Fibroblast of the conjunctiva (primary cell): ENCODE data around the gene C7orf33.

Experiments
- DNase-seq: peaks from one replicate; pipeline ENCODE4 v3.0.0-alpha.2; 2010; ENCODE audit warnings: low read depth

Gene C7orf33

DNA sequence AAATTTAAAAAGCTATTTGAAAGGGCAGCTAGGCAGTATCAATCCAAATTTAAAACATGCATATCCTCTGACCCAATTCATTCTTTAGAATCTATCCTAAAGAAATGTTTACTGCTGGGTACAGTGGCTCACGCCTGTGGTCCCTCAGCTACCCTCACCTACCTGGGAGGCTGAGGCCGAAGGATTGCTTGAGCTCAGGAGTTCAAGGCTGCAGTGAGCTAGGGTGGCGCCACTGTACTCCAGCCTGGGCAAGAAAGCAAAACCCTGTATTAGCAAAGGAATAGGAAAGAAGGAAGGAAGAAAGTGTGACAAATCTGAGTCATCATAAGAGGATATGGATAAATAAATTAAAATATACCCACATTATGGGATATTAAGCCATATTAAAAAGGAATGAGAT lies 36.3 kb downstream of the C7orf33 start:
- no peak for DNase-seq

DNA sequence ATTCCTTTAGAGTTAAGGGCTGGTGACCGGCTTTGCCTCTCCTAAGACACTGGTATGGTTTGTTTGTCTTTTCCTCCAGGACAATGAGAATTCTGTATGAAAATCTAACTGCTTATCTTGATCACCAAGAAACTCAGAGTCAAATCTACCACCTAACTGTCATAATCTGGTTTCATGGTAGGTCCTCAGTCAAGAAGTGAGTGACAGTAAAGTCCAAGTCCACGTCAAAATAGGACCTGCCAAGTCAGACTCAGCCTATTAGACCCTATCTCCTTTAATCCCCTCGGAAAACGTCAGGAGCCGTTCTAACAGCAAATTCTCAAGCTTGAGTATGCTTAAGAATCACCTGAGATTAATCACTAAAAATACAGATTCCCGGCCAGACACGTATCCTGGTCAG lies 37.4 kb downstream of the C7orf33 start:
- DNase-seq = no peak

DNA sequence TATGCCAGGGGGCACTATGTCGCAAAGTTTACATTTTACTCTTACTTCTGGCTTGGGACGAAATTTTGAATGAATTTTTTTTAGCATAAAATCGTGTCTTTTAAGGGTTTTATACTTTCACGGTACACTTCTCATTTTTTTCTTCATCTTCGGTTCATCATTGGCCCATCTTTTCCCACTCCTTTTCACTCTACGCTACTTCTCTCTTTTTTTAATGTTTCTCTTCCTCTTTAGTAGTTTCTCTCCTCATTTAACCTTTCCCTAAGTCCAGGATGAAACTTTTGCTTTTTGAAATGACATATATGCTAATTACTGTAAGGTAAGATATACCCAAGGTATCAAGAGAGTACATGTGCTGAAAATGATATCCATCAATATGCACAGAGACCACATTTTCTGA lies 39.5 kb downstream of the C7orf33 start:
- no peak for DNase-seq

DNA sequence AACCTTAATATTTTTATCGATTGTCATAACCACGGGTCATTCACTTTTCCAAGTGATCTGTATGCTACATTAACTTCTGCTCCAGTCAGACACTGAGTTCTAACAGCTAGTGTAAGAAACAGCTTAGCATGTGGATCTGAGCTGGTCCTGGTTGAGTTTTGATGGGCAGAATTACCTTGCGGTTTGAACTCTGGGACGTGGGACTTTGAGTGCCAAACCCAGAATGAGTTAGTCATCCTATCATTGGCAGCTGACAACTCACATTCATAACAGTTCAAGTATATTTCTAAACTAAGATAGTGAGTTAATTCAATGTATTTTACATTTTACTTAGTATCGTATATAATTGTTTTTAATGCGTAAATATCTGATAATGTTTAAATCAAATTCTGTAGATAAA lies 43.2 kb downstream of the C7orf33 start:
- no peak for DNase-seq

DNA sequence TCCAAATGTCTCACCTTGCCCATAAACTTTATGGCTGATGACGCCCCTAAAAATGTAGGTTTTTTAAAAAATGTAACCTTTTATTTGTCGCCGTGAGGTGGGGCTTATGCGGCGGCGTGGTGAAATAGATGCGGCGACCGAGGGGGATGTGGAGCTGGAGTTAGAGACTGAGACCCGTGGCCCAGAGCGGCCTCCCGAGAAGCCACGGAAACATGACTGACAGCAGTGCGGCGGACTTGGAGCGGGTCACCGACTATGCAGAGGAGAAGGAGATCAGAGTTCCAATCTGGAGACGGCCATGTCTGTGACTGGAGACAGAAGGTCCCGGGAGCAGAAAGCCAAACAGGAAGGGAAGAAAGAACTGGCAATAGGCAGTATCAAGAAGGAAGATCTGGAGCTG lies 46.5 kb downstream of the C7orf33 start:
- DNase-seq = no peak

DNA sequence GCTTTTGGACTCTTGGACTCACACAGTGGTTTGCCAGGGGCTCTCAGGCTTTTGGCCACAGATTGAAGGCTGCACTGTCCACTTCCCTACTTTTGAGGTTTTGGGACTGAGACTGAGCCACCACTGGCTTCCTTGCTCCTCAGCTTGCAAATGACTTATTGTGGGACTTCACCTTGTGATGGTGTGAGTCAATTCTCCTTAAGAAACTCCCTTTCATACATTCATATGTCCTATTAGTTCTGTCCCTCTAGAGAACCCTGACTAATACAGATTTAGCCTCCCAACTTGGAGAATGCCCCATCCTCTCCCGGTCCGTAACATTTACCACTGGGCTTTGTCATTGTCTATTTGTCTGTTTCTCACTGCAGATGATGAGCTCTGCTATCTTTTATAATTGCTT lies 55.3 kb downstream of the C7orf33 start:
- DNase-seq = no peak

DNA sequence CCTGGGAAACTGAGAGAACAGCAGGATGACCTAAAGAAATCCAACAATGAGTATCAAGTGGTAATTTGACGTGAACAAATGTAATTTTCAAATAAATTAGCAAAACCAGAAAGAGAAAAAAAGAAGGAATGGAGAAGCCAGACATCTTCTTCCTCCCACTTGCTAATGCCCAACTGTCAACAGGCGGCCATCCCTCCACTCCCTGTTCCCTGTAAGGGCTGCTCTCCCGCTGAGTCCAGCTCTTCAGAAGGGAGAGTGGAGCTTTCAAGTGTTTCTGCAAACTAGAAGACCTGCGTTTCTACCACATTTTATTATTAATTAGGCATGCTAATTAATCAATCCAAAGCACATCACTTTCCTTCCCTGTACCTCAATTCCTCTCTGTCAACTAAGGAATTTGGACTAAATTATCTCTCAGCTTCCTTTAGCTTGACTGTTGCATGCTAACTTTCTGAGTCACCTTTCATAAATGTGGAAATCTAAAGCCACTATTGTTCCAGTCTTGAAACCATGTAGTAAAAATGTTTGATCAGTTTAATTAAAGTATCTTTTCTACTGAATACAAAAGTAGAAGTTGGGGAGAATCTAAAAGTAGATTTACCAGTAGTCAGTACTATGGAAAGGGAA lies 59.8 kb downstream of the C7orf33 start:
- DNase-seq = no peak

DNA sequence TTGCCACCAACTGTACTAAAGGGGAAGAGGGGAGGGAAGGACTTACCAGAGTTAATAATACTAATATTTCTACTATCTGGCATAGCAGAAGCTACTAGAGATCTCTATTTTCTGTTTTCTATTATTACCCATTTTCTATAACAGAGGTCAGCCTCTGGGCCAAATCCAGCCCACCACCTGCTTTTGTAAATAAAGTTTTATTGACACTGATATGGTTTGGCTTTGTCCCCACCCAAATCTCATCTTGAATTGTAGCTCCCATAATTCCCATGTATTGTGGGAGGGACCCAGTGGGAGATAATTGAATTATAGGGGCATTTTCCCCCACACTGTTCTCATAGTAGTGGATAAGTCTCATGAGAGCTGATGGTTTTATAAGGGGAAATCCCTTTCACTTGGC lies 62.2 kb downstream of the C7orf33 start:
- DNase-seq = no peak

DNA sequence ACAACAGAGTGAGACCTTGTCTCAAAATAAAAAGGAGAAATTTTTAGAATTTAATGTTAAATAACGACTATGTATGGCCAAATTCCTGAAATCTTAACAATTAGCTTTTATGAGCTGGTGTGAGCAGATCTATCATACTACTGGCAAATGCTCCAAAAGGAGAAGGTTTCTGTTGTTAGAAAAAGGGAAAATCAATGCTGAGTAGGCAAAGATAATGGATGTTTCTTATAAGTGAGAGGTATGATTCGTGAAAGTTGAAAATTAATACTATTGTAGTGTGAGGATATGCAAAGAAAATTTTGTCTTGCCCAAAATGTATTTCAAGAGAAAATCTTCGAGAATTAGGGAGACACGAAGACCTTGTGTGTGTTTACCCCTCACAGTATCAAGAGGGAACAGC lies 67.4 kb downstream of the C7orf33 start:
- DNase-seq = no peak

DNA sequence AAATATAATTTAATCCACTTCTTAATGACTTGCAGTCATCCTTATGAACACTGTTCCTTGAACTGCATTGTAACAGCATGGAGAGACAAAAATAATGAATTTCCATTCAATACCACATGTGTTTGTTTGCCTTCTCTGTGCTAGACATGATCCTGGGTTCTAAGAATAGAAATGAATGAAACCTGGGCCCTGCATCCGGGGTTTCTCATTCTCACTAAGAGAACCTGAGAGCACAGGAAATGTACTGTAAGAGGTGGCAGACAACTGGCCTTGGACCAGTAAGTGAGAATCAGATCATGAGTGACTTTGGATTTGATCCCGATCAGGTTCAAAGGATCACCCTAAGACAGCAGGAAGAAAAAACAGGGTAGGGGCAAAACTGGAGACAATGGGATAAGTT lies 70.9 kb downstream of the C7orf33 start:
- no peak for DNase-seq

DNA sequence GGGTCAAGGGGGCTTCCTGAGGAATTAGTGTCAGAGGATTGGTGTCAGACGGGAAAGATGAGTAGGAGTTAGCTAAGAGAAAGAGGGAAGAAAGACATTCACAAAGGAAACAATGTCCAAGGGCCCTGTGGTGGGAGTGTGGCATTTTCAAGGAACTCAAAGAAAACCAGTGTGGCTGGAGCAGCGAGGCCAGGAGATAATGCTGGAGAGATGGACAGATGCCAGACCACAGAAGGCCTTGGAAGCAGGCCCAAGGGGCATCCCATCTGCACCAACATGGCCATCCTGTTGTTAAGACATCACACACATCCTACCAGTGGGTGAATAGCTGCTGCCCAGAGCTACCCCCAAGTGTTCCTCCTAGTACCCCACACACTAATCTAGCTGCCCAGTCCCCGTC lies 72.1 kb downstream of the C7orf33 start:
- DNase-seq = no peak

DNA sequence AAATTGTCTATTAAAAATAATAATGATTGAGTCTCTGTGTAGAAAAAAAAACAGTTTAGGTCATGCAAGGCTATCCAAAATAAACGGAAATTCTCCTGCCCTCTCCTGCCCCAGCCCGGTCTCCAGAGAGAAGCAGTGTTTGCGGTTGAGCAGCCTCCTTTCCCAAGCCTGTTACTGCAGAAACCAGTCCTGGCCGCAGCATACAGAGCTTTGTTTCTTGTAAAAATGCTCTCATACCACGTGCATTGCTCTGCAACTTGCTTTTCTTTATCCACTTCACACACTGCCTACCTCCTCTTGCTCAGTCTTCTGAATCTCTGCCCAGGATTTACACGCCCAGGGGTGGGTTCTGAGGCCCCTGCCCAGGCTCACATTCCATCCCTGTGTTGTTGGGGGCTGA lies 73.8 kb downstream of the C7orf33 start:
- peak; percentile 30 for DNase-seq

DNA sequence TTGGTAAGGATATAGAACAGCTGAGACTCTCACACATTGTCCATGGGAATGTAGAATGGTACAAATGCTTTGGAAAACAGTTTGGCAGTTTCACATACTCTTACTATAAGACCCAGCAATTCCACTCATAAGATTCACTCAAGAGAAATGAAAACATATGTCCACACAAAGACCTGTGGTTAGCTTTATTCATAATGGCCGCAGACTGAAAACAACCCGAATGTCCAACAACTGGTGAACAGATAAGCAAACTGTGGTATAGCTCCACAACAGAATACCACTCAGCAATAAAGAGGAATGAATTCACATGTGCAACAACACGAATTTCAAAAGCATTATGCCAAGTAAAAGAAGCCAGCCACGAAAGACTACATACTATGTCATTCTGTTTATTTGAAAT lies 74.7 kb downstream of the C7orf33 start:
- DNase-seq = no peak
